ENCODE data around the gene KCNQ1OT1. TPM values are rescaled to one million over a fixed set of nuclear protein-coding genes. Genes with fewer than 3 reads are reported as not detected.

Gene KCNQ1OT1
- total RNA-seq, 1 donor from 2014 or later = 2.3 TPM

DNA sequence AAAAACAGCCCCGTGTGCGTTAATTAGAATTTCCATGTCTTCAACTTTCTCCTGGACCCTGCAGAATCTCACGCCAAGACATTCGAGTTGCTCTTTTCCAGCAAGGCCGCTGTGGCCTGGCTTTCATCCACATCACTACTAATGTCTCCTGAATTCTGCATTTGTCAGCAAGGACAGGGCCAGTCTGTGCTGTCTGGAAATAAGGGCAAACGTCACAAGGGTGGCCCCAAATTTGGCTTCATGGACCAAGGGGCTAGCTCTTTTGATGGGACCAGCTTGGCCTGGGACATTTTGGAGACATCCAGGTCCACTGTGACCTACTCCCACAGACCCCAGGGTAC lies 33.4 kb downstream of the KCNQ1OT1 start:
- no peak overlapping the region for H3K4me3 ChIP-seq
- H3K27ac ChIP-seq = no peak overlapping the region
- no peaks in the 10 kb centered on the region for H3K36me3 ChIP-seq
- no peaks in the 10 kb centered on the region for H3F3A ChIP-seq (ENCODE audit: low read depth)
- H3K36me3 Mint-ChIP-seq = peaks cover 29% of the 10 kb centered on the region
- no peak overlapping the region for H3K4me3 Mint-ChIP-seq
- H3K4me2 ChIP-seq = no peak overlapping the region
- H3K4me1 ChIP-seq = no peaks in the 10 kb centered on the region
- peaks cover 10% of the 10 kb centered on the region for H3K27me3 Mint-ChIP-seq (ENCODE audit: insufficient read depth, low read depth)
- H3K9ac ChIP-seq = no peak overlapping the region
- H3K9me3 Mint-ChIP-seq = peaks cover 28% of the 10 kb centered on the region
- no peaks in the 10 kb centered on the region for H3K27me3 ChIP-seq
- H2AFZ ChIP-seq (replicated peaks) = no peak overlapping the region
- H3K9me3 ChIP-seq (ENCODE audit: low read depth) = no peaks in the 10 kb centered on the region
- no peaks in the 10 kb centered on the region for H3K79me2 ChIP-seq (ENCODE audit: low read depth)
- no peak for DNase-seq (ENCODE audit: low spot score)
- H3K27ac Mint-ChIP-seq = no peak overlapping the region
- no peaks in the 10 kb centered on the region for H4K20me1 ChIP-seq (ENCODE audit: low read depth)
- H3K4me1 Mint-ChIP-seq = no peaks in the 10 kb centered on the region
- no peak for TF ChIP-seq EZH2 (IDR thresholded peaks at IDR 0.05)
- TF ChIP-seq, protein P1, sequence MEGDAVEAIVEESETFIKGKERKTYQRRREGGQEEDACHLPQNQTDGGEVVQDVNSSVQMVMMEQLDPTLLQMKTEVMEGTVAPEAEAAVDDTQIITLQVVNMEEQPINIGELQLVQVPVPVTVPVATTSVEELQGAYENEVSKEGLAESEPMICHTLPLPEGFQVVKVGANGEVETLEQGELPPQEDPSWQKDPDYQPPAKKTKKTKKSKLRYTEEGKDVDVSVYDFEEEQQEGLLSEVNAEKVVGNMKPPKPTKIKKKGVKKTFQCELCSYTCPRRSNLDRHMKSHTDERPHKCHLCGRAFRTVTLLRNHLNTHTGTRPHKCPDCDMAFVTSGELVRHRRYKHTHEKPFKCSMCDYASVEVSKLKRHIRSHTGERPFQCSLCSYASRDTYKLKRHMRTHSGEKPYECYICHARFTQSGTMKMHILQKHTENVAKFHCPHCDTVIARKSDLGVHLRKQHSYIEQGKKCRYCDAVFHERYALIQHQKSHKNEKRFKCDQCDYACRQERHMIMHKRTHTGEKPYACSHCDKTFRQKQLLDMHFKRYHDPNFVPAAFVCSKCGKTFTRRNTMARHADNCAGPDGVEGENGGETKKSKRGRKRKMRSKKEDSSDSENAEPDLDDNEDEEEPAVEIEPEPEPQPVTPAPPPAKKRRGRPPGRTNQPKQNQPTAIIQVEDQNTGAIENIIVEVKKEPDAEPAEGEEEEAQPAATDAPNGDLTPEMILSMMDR (IDR thresholded peaks at IDR 0.05) = no peak
- TF ChIP-seq EZH2phosphoT487 (IDR thresholded peaks at IDR 0.05) = no peak

DNA sequence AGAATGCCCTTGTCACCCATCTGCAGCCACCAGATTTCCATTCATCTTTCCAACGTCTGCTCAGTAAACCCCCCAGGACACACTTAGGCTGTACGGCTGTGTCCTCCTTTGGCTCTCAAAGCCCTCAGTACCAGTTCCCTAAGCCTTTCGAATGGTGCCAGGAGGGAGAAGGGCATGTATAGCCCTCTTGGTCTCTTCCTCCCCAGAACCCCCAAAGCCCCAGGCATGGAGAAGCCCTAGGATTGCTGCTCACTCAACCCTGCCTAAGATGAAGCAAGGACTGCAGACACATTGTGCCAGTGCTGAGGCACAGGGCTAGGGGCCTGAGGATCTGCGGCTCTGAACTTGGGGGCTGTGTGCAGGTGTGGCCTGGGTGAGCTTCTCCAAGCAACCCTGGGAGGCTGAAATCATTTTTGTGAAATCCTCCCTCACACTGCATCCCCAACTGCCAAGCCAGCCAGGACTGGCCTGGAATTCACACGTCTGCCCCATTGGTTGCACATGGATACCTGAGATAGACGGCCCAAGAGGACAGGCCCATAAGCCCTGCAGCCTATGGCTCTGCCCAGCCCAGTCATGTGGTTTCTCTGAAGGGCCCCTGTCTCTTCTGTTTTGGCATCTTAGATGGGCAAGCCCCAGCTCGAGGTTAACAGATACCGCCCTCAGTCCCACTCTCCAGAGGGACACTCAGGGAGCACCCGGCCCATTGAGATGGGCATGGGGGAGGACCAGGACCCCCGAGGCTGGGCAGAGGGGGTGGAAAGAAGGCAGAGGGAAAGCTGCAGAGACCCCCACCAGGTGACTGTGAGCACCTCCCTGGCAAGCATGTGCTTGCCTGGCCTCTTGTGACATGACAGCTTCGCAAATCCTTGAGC lies 34.0 kb downstream of the KCNQ1OT1 start:
- Histone ChIP-seq H3F3A (ENCODE audit: low read depth) (no peaks in the 10 kb centered on the region), H4K20me1 (ENCODE audit: low read depth) (no peaks in the 10 kb centered on the region), H3K27ac (no peak overlapping the region), H3K4me2 (no peak overlapping the region), H3K4me3 (no peak overlapping the region), H2AFZ (replicated peaks) (no peak overlapping the region), H3K79me2 (ENCODE audit: low read depth) (no peaks in the 10 kb centered on the region), H3K36me3 (no peaks in the 10 kb centered on the region), H3K4me1 (no peaks in the 10 kb centered on the region), H3K9ac (no peak overlapping the region), H3K9me3 (ENCODE audit: low read depth) (no peaks in the 10 kb centered on the region), H3K27me3 (no peaks in the 10 kb centered on the region)
- H3K27ac Mint-ChIP-seq = no peak overlapping the region
- H3K4me3 Mint-ChIP-seq = no peak overlapping the region
- DNase-seq (ENCODE audit: low spot score) = no peak
- H3K36me3 Mint-ChIP-seq = peaks cover 34% of the 10 kb centered on the region
- H3K4me1 Mint-ChIP-seq = no peaks in the 10 kb centered on the region
- peaks cover 34% of the 10 kb centered on the region for H3K9me3 Mint-ChIP-seq
- H3K27me3 Mint-ChIP-seq (ENCODE audit: insufficient read depth, low read depth) = peaks cover 13% of the 10 kb centered on the region
- TF ChIP-seq EZH2 (IDR thresholded peaks at IDR 0.05) (no peak), EZH2phosphoT487 (IDR thresholded peaks at IDR 0.05) (no peak)
- TF ChIP-seq, protein P1 (IDR thresholded peaks at IDR 0.05) = no peak

DNA sequence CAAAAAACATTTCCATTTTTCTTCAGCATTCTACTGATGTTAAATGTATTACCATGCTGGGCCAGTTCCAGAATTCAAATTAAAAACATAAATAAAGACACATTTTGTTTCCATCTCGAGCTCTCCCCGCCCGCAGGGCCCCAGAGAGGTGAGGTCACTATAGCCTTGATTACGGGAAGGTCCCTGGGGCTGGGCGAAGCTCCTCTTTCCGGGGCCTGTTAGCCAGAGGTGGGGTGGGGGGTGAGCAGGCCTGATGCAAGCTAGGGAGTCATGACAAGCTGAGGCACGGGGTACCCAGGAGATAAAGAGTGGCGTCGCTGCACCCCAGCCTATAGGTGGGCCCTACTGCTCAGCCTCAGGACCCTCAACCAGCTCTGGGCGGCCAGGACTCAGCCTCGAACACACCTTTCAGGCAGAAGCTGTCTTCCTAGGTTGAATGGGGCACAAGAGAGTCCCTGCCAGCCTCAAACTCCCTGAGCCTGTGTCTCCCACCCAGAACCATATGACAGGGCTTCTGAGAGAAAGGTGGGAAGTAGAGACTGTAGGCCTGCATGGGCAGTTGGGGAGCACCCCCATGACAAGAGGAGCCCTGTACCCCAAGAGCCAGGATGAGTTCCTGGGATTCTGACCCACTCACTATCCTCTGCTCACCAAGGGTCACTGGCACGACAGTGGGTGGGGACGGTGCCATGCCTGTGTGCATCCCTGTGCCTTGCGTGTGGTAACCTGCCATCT lies 34.8 kb downstream of the KCNQ1OT1 start:
- no peaks in the 10 kb centered on the region for H3K79me2 ChIP-seq (ENCODE audit: low read depth)
- DNase-seq (ENCODE audit: low spot score) = no peak
- no peak overlapping the region for H3K4me3 ChIP-seq
- peaks cover 33% of the 10 kb centered on the region for H3K36me3 Mint-ChIP-seq
- no peak overlapping the region for H3K27ac ChIP-seq
- no peaks in the 10 kb centered on the region for H3K4me1 Mint-ChIP-seq
- peaks cover 2% of the 10 kb centered on the region for H3K9me3 ChIP-seq (ENCODE audit: low read depth)
- peaks cover 14% of the 10 kb centered on the region for H3K27me3 Mint-ChIP-seq (ENCODE audit: insufficient read depth, low read depth)
- no peak overlapping the region for H3K27ac Mint-ChIP-seq
- no peaks in the 10 kb centered on the region for H3K27me3 ChIP-seq
- no peak overlapping the region for H3K4me2 ChIP-seq
- H3K4me3 Mint-ChIP-seq = no peak overlapping the region
- no peak overlapping the region for H3K9ac ChIP-seq
- H3K9me3 Mint-ChIP-seq = peaks cover 40% of the 10 kb centered on the region
- no peaks in the 10 kb centered on the region for H3K4me1 ChIP-seq
- H3K36me3 ChIP-seq = no peaks in the 10 kb centered on the region
- no peak overlapping the region for H2AFZ ChIP-seq (replicated peaks)
- TF ChIP-seq EZH2 (IDR thresholded peaks at IDR 0.05) = no peak
- TF ChIP-seq EZH2phosphoT487 (IDR thresholded peaks at IDR 0.05) = no peak
- TF ChIP-seq, protein P1 (IDR thresholded peaks at IDR 0.05) = no peak
- H3F3A ChIP-seq (ENCODE audit: low read depth) = no peaks in the 10 kb centered on the region
- H4K20me1 ChIP-seq (ENCODE audit: low read depth) = no peaks in the 10 kb centered on the region
